ENCODE data around the gene OR6C3.

- TF ChIP-seq CTCF (IDR thresholded peaks at IDR 0.05; ENCODE audit: poor library complexity) = no peak
- no peak for TF ChIP-seq EZH2phosphoT487 (IDR thresholded peaks at IDR 0.05; ENCODE audit: low read depth, severe bottlenecking, unreplicated experiment)
Observed at GRCh38 chr12:55296469-55296868, 34.1 kb upstream of the OR6C3 start, which contains the start of gene OR6C6.
